NCI-H1417 (cell line): Measurements from ENCODE around the gene NLGN4Y.
"Not testable (repeated sequence)": the region's sequence is repeated elsewhere in the genome, so short reads cannot be mapped to it uniquely, and the experiment has no call there.

Source experiments
- DNase-seq, 3 experiments: peaks; one replicate each; lab custom pipeline; 2025; lab: John Stamatoyannopoulos, UW

NLGN4Y gene

DNA sequence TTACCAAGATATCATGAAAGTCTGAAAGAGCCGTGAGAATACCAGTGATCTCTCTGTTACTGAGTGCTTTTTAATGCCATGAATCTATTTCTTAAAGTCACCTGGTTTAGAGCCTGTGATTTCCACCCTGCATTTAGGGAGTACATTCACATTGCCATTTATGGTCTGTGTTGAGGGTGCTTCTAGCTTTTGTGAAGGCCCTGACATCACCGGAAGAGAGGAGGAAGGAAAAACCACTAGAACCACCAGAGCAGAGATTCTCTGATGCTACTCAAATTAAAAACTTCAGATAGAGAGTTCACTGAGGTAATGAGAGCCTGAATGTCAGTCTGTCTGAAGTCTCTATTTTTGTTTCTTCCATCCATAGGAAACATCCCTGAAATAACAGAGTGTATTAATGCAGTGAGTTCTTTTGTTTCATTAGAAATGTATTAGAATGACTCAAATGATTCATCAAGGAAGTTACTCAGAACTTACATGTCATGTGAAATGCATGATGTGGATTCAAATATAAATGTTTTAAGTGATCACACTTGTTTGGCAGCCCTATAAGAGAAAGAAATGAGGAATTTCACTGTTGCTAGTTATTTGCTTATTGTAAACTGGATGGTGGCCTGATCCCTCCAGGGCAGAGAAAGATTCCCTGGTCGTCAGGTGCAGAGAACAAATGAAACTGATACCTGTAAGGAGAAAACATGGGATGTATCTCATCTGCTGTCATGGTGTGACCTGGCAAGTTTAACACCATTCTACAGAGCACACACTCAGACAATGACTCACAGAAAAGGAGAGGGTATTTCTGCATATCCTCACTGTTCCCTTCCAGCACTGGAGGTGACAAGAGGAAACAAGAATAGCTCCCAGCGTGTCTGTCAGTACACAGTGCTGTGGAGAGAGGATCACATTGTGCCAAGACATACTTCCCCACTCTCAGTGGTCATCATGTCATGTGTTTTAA, 310.1 kb downstream of the NLGN4Y start:
- DNase-seq: no peak

DNA sequence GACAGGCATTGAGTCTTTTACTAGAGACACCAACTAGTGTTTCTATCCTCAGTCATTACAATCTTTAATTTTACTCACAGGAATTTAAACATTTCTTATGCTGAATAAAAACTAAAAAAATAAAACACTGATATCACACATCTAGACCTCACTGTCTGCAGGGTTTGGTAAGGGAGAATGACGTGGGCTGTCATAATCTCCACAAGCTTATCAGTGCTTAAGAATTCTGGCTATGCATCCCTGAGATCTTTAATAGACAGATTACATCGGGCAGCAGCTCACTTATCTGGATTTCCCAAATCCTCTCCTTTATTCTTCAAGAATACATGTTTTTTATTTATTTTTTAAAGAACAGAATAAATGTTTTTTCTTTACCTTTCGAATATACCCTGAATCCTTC, 313.1 kb downstream of the NLGN4Y start:
- DNase-seq: no peak

DNA sequence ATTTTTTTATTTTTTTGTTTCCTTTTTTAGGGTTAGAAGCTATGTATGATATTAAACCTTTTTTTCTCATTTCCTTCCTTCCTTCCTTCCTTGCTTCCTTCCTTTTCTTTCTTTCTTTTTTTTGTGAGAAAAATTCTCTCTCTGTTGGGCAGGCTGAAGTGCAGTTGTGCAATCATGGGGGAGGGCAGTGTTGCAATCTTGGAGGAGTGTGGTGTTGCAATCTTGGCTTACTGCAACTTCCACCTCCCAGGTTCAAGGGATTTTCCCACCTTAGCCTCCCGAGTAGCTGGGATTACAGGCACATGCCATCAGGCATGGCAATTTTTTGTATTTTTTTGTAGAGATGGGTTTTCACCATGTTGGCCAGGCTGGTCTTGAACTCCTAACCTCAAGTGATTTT, 326.4 kb downstream of the NLGN4Y start:
- no peak for DNase-seq

DNA sequence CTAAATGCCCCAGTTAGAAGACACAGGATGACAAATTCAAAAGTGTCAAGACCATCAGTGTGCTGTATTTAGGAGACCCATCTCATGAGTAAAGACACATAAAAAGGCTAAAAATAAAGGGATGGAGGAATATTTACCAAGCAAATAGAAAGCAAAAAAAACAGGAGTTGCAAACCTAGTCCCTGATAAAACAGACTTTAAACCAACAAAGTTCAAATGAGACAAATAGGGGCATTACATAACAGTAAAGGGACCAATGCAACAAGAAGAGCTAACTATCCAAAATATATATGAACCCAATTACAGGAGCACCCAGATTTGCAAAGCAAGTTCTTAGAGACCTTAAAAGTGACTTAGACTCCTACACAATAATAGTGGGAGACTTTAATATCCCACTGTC, 336.1 kb downstream of the NLGN4Y start:
- no peak for DNase-seq

DNA sequence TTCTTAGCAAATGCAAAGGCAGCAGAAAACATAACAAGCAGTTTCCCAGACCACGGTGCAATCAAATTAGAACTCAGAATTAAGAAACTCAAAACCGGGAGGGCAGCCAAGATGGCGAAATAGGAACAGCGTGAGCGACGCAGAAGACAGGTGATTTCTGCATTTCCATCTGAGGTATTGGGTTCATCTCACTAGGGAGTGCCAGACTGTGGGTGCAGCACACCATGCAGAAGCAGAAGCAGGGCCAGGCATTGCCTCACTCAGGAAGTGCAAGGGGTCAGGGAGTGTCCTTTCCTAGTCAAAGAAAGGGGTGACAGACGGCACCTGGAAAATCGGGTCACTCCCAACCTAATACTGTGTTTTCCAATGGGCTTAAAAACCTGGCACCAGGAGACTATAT, 336.7 kb downstream of the NLGN4Y start:
- DNase-seq: not testable (repeated sequence)

DNA sequence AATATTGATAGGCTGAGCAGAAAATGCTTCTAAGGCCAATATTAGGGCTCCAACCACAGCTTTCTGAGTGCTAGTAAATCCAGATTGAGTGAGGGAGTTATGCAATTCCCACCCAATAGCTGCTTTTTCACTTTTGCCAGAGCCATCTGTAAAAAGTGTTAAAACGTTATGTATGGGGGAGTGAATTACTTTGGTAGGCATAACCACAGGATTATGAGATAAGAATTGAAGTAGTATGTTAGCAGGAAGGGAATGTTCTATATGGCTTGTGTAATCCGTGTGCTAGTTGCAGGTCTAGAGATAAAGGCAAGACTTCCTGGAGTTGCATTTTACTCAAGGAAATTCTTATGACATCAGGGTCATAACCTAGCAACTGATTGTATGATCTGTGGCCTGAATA, 347.6 kb downstream of the NLGN4Y start:
- DNase-seq: no peak
